ENCODE data around the gene TUBGCP3. TPM values are rescaled to one million over a fixed set of nuclear protein-coding genes. Genes with fewer than 3 reads are reported as not detected.

The TUBGCP3 gene
- total and polyA plus RNA-seq, 7 donors = 7.4 to 15.3 (median 13.1) TPM

DNA sequence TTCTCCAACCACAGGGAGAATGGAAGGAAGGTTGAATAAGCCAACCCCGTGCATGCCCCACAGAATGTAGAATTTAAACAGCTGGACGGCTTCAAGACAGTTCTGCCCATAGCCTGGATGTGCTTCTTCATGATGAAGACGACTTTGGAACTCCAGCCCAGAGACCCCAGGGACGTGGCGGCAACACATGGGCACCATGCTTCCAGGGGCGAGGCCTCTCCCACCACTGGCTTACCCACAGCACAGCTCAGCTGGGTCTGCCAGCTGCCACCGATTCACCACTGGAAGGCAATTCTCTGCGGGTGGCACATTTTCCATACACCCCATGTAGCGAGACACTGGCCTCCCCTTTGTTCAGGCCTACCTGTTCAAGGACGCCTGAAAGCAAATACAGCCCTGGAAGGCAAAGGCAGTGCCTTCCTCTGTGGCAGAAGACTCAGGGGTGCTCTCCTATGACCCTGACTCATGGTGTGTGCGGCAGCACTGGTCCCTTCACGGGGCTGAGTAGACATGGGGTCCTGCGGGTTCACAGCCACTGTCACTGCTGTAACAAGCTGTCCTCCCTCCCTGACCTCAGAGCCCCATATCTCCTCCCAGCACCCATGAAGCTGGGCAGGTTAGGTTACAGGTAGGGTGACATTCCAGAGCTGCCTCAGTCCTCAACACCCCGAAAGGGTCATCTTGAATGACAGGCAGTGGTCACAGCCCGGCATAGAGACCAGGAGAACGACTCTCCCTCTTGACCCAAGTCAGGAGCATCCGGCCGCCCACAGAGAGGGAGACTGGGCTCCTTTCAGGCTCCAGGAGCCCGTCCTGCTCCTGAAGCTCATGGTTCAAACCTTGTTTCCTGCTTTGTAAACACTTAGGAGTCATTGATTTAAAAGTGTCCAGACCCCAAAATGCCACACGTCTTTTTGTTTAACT lies 139.1 kb downstream of the TUBGCP3 start:
- ATAC-seq (no peak), DNase-seq (peak in 1 of 2 donors; percentile 28)
- 72 to 76% (median 73%) methylated on average over 20 of the region's 20 CpGs for WGBS, 3 donors
- Histone ChIP-seq H3K27ac (no peak overlapping the region), H3K4me1 (no peaks in the 10 kb centered on the region), H3K4me3 (no peak overlapping the region), H3K36me3 (ENCODE audit: insufficient read depth in 1 of 2, low read depth in 1 of 2) (no peaks in the 10 kb centered on the region), H3K27me3 (ENCODE audit: insufficient read depth in 3 of 3, low read length in 2 of 3) (peaks cover 0 to 23% (median 14%) of the 10 kb centered on the region in 3 donors), H3K9me3 (no peaks in the 10 kb centered on the region)
- TF ChIP-seq, protein P1, sequence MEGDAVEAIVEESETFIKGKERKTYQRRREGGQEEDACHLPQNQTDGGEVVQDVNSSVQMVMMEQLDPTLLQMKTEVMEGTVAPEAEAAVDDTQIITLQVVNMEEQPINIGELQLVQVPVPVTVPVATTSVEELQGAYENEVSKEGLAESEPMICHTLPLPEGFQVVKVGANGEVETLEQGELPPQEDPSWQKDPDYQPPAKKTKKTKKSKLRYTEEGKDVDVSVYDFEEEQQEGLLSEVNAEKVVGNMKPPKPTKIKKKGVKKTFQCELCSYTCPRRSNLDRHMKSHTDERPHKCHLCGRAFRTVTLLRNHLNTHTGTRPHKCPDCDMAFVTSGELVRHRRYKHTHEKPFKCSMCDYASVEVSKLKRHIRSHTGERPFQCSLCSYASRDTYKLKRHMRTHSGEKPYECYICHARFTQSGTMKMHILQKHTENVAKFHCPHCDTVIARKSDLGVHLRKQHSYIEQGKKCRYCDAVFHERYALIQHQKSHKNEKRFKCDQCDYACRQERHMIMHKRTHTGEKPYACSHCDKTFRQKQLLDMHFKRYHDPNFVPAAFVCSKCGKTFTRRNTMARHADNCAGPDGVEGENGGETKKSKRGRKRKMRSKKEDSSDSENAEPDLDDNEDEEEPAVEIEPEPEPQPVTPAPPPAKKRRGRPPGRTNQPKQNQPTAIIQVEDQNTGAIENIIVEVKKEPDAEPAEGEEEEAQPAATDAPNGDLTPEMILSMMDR (IDR thresholded peaks at IDR 0.05) = no peak
- intact Hi-C loops (cut with DNase I) = loop anchor here in 1 of 2 donors (5.0 kb wide), 1 partner anchor 977 kb away; no protein-coding TSS in a partner anchor

GRCh38 chr13:112447761-112448603 lies 140.0 kb downstream of the TUBGCP3 start:
- WGBS, 3 donors = 81 to 86% (median 81%) methylated on average over 25 to 27 of the region's 27 CpGs
- DNase-seq = peak in 1 of 2 donors; percentile 31

GRCh38 chr13:112447306-112447705 lies 140.6 kb downstream of the TUBGCP3 start:
- no peak for ATAC-seq
- TF ChIP-seq, protein P1 (IDR thresholded peaks at IDR 0.05) = no peak
- Histone ChIP-seq H3K27me3 (ENCODE audit: insufficient read depth in 3 of 3, low read length in 2 of 3) (peaks cover 0 to 38% (median 25%) of the 10 kb centered on the region in 3 donors), H3K9me3 (no peaks in the 10 kb centered on the region), H3K4me3 (no peak overlapping the region), H3K27ac (no peak overlapping the region), H3K4me1 (no peaks in the 10 kb centered on the region), H3K36me3 (ENCODE audit: insufficient read depth in 1 of 2, low read depth in 1 of 2) (no peaks in the 10 kb centered on the region)
- DNase-seq = peak in 1 of 2 donors; percentile 25
- 80 to 91% (median 89%) methylated on average over 2 of the region's 2 CpGs for WGBS, 3 donors
- intact Hi-C loops (cut with DNase I) = loop anchor here in 1 of 2 donors (5.0 kb wide), 1 partner anchor 975 kb away; no protein-coding TSS in a partner anchor

More at GRCh38 chr13:112447761-112448603, 140.0 kb downstream of the TUBGCP3 start:
- no peak for ATAC-seq
- intact Hi-C loops (cut with DNase I) = loop anchor here in 1 of 2 donors (5.0 kb wide), 1 partner anchor 976 kb away; no protein-coding TSS in a partner anchor
- no peaks in the 10 kb centered on the region for H3K9me3 ChIP-seq
- no peaks in the 10 kb centered on the region for H3K4me1 ChIP-seq
- TF ChIP-seq, protein P1 (IDR thresholded peaks at IDR 0.05) = no peak
- H3K36me3 ChIP-seq (ENCODE audit: insufficient read depth in 1 of 2, low read depth in 1 of 2) = no peaks in the 10 kb centered on the region
- peaks cover 0 to 32% (median 22%) of the 10 kb centered on the region in 3 donors for H3K27me3 ChIP-seq (ENCODE audit: insufficient read depth in 3 of 3, low read length in 2 of 3)
- H3K27ac ChIP-seq = no peak overlapping the region
- H3K4me3 ChIP-seq = no peak overlapping the region

GRCh38 chr13:112446867-112447266 lies 141.1 kb downstream of the TUBGCP3 start:
- DNase-seq = no peak
- WGBS, 3 donors = 77 to 84% (median 81%) methylated on average over 14 of the region's 14 CpGs
- ATAC-seq = no peak
- H3K36me3 ChIP-seq (ENCODE audit: insufficient read depth in 1 of 2, low read depth in 1 of 2) = no peaks in the 10 kb centered on the region
- H3K4me1 ChIP-seq = no peaks in the 10 kb centered on the region
- no peak overlapping the region for H3K27ac ChIP-seq
- H3K9me3 ChIP-seq = no peaks in the 10 kb centered on the region
- H3K27me3 ChIP-seq (ENCODE audit: insufficient read depth in 3 of 3, low read length in 2 of 3) = peaks cover 0 to 38% (median 28%) of the 10 kb centered on the region in 3 donors
- intact Hi-C loops (cut with DNase I) = loop anchor here in 1 of 2 donors (5.0 kb wide), 1 partner anchor 975 kb away; no protein-coding TSS in a partner anchor
- H3K4me3 ChIP-seq = no peak overlapping the region
- TF ChIP-seq, protein P1 (IDR thresholded peaks at IDR 0.05) = no peak
